OCI-LY7 (cell line): Measurements from ENCODE around the gene SP110. TPM values are rescaled to one million over a fixed set of nuclear protein-coding genes. Genes with fewer than 3 reads are reported as not detected.

Experiments
- BruUV-seq: library from RNA; stranded (reverse); fragments of 400-500 nt; replicated peaks from 2 replicates; lab custom pipeline; 2021; lab: Mats Ljungman, UMichigan
- CTCF ChIA-PET: fragments of 300-600 bp; sonication (Branson Sonifier 250); formaldehyde crosslinking; loops from one replicate; lab custom pipeline; 2022; ENCODE audit warnings: antibody characterized with exemption; ENCODE audit not compliant: unreplicated experiment; lab: Charles Lee
- POLR2A ChIA-PET: fragments of 300-600 bp; sonication (Branson Sonifier 250); formaldehyde crosslinking; loops from one replicate; lab custom pipeline; 2022; ENCODE audit warnings: antibody characterized with exemption; lab: Charles Lee
- DNase-seq: peaks from one replicate; pipeline ENCODE4 v3.0.0-alpha.2; 2015; ENCODE audit warnings: low spot score
- H2AFZ ChIP-seq: fragments of 200-600 bp; sonication (generic), shearing (Covaris generic); 2 replicates; pipeline ENCODE4 v1.6.1; 2014; ENCODE audit warnings: mild to moderate bottlenecking, antibody characterized with exemption, low read length, moderate library complexity
- H3K27ac ChIP-seq: fragments of 200-600 bp; sonication (generic); 2 replicates; pipeline ENCODE4 v1.5.1; 2014; ENCODE audit warnings: mixed run types, low read depth, mild to moderate bottlenecking, moderate library complexity, low read length, inconsistent platforms; ENCODE audit not compliant: poor library complexity, severe bottlenecking
- H3K36me3 ChIP-seq: fragments of 200-600 bp; sonication (generic); 2 replicates; pipeline ENCODE4 v1.6.1; 2014; ENCODE audit warnings: mild to moderate bottlenecking, antibody characterized with exemption, low read length, moderate library complexity, mixed read lengths; ENCODE audit not compliant: insufficient read depth
- H3K4me1 ChIP-seq: fragments of 200-600 bp; sonication (generic); 2 replicates; pipeline ENCODE4 v1.5.1; 2014; ENCODE audit warnings: mild to moderate bottlenecking, low read length; ENCODE audit not compliant: insufficient read depth, poor library complexity, severe bottlenecking
- H3K4me2 ChIP-seq: fragments of 200-600 bp; sonication (generic); 2 replicates; pipeline ENCODE4 v1.6.1; 2014; ENCODE audit warnings: mild to moderate bottlenecking, low read length
- H3K4me3 ChIP-seq: fragments of 200-600 bp; sonication (generic); 2 replicates; pipeline ENCODE4 v1.5.1; 2014; ENCODE audit warnings: mild to moderate bottlenecking, low read depth, low read length; ENCODE audit not compliant: poor library complexity, severe bottlenecking
- H3K79me2 ChIP-seq: fragments of 200-600 bp; sonication (generic); 2 replicates; pipeline ENCODE4 v1.6.1; 2016; ENCODE audit warnings: low read depth, mild to moderate bottlenecking, low read length, moderate library complexity, mixed read lengths; ENCODE audit not compliant: insufficient read depth
- H3K9me2 ChIP-seq: fragments of 200-600 bp; sonication (generic); 2 replicates; pipeline ENCODE4 v1.6.1; 2016; ENCODE audit warnings: mild to moderate bottlenecking, low read length, mixed read lengths; ENCODE audit not compliant: insufficient read depth
- H3K9me3 ChIP-seq: fragments of 200-600 bp; sonication (generic); 2 replicates; pipeline ENCODE4 v1.6.1; 2014; ENCODE audit warnings: mild to moderate bottlenecking, mixed run types, low read length, mixed read lengths
- H4K20me1 ChIP-seq: fragments of 200-600 bp; sonication (generic); 2 replicates; pipeline ENCODE4 v1.6.1; 2014; ENCODE audit warnings: mild to moderate bottlenecking, antibody characterized with exemption, low read length, moderate library complexity, mixed read lengths; ENCODE audit not compliant: insufficient read depth
- EZH2phosphoT487 ChIP-seq: fragments of 200-600 bp; sonication (generic); IDR thresholded peaks from 2 replicates; pipeline ENCODE4 v1.6.1; 2018; ENCODE audit warnings: low read depth, borderline replicate concordance, mild to moderate bottlenecking, mixed run types, antibody characterized with exemption, low read length, moderate library complexity, mixed read lengths
- intact Hi-C: fragments of 100-400 bp; cut with micrococcal nuclease; formaldehyde crosslinking; loops from one replicate; pipeline ENCODE4 v1.10.0; 2022; ENCODE audit not compliant: unreplicated experiment
- total RNA-seq, 2 experiments: library from RNA; depleted of rRNA in 1 of 2; stranded (reverse); fragments of >200 nt in 1 of 2; shearing (Covaris generic) in 1 of 2; gene quantifications; 2 replicates each; pipeline ENCODE4 v1.2.3, GENCODE V29; 2014 to 2022
- TF ChIP-seq, protein P1 (sequence below): fragments of 200-600 bp; sonication (generic); conservative IDR thresholded peaks from 2 replicates; pipeline ENCODE4 v1.5.1; 2014; ENCODE audit warnings: mild to moderate bottlenecking, antibody characterized with exemption, low read length, moderate library complexity, mixed read lengths

Gene SP110
- total RNA-seq, 2 experiments from 2014 or later: 9.3 to 15.7 TPM

DNA sequence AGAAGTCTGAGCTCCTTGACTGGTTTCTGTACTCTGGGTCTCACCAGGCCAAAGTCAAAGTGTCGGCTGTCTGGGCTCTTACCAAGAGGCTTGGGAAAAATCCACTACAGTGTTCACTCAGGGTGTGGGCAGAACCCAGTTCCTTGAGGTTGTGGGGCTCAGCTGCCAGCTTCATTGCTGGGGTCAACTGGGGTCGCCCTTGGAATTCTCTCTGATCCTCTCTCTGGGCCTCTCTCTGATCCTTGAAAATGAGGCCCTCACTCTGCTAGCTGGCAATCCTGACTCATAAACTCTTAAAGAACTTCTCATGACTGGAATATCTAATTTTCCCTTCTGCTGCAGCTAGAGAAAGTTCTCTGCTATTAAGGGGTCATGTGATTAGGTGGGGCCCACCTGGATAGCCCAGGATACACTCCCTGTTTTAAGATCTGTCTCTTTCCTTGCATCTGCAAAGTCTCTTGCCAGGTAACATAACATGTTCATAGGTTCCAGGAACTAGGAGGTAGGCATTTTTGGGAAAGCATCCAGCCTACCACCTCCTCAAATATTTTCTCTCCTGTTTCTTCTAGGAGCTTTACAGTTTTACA is 66.3 kb downstream of the SP110 start:
- no peak overlapping the region for H3K27ac ChIP-seq
- no peak for TF ChIP-seq EZH2phosphoT487
- TF ChIP-seq, protein P1, sequence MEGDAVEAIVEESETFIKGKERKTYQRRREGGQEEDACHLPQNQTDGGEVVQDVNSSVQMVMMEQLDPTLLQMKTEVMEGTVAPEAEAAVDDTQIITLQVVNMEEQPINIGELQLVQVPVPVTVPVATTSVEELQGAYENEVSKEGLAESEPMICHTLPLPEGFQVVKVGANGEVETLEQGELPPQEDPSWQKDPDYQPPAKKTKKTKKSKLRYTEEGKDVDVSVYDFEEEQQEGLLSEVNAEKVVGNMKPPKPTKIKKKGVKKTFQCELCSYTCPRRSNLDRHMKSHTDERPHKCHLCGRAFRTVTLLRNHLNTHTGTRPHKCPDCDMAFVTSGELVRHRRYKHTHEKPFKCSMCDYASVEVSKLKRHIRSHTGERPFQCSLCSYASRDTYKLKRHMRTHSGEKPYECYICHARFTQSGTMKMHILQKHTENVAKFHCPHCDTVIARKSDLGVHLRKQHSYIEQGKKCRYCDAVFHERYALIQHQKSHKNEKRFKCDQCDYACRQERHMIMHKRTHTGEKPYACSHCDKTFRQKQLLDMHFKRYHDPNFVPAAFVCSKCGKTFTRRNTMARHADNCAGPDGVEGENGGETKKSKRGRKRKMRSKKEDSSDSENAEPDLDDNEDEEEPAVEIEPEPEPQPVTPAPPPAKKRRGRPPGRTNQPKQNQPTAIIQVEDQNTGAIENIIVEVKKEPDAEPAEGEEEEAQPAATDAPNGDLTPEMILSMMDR: no peak
- ChIA-PET CTCF (no interaction called here), POLR2A (interaction anchor here (0.7 to 1.1 kb wide), 2 partner anchors 51 to 174 kb away, joined by 3 read pairs; partner anchors contain the start of gene SP140L)
- no TSS peak for BruUV-seq
- no peaks in the 10 kb centered on the region for H3K9me3 ChIP-seq
- no peaks in the 10 kb centered on the region for H3K79me2 ChIP-seq
- no peaks in the 10 kb centered on the region for H3K9me2 ChIP-seq
- DNase-seq: no peak
- H3K4me2 ChIP-seq: no peak overlapping the region
- intact Hi-C loops: no loop called here
- H3K4me1 ChIP-seq: no peaks in the 10 kb centered on the region
- no peaks in the 10 kb centered on the region for H3K36me3 ChIP-seq
- no peaks in the 10 kb centered on the region for H4K20me1 ChIP-seq
- no peak overlapping the region for H3K4me3 ChIP-seq
- no peak overlapping the region for H2AFZ ChIP-seq

DNA sequence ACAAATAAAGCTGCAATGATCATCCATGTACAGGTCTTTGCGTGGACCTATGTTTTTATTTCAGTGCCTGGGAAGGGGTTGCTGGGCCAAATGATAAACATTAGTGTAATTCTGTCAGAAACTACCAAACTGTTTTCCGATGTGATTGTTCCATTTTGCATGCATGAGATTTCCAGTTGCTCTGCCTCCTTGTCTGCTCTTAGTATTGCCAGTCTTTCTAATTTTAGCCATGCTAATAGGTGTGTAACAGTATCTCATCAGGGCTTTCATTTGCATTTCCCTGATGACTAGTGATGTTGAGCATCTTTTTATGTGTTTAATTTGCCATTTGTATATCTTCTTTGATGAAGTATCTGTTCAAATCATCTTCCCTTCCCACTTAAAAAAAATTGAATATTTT is 67.5 kb downstream of the SP110 start:
- Histone ChIP-seq H4K20me1 (no peaks in the 10 kb centered on the region), H3K36me3 (no peaks in the 10 kb centered on the region), H2AFZ (no peak overlapping the region), H3K9me2 (no peaks in the 10 kb centered on the region), H3K4me3 (no peak overlapping the region), H3K9me3 (no peaks in the 10 kb centered on the region), H3K4me1 (no peaks in the 10 kb centered on the region), H3K27ac (no peak overlapping the region), H3K4me2 (no peak overlapping the region), H3K79me2 (no peaks in the 10 kb centered on the region)
- no peak for TF ChIP-seq EZH2phosphoT487
- intact Hi-C loops: no loop called here
- ChIA-PET CTCF (no interaction called here), POLR2A (interaction anchor here (0.5 kb wide), 1 partner anchor 101 kb away, joined by 3 read pairs; no protein-coding TSS in a partner anchor)
- BruUV-seq: no TSS peak
- no peak for DNase-seq

DNA sequence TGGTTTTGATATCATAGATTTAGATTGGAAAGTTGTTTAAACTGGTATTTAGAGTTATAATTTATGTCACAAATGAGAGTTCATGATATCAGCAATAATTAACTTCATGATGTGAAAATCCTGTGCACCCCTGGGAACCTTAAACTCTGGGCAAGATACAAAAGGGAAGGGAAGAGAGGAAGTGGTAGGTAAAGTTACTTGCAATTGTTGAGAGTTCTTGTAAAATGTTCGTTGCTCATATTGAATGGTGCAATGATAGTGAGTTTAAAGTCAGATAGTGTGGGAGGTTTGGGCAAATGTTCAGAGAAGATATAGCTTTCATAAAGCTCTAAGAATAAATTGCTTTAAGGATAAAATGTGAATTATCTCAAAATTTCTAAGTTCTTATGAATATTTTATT is 75.4 kb downstream of the SP110 start:
- ChIA-PET POLR2A (interaction anchor here (1.2 kb wide), 1 partner anchor 245 kb away, joined by 6 read pairs; no protein-coding TSS in a partner anchor), CTCF (no interaction called here)
- H2AFZ ChIP-seq: no peak overlapping the region
- TF ChIP-seq EZH2phosphoT487: no peak
- TF ChIP-seq, protein P1: no peak
- H3K36me3 ChIP-seq: no peaks in the 10 kb centered on the region
- no peaks in the 10 kb centered on the region for H3K79me2 ChIP-seq
- intact Hi-C loops: loop anchor here (10.0 kb wide), 1 partner anchor 360 kb away; no protein-coding TSS in a partner anchor
- BruUV-seq: no TSS peak
- no peak overlapping the region for H3K27ac ChIP-seq
- H3K4me1 ChIP-seq: no peaks in the 10 kb centered on the region
- DNase-seq: no peak
- H3K9me2 ChIP-seq: no peaks in the 10 kb centered on the region
- H4K20me1 ChIP-seq: no peaks in the 10 kb centered on the region
- H3K4me3 ChIP-seq: no peak overlapping the region
- no peaks in the 10 kb centered on the region for H3K9me3 ChIP-seq
- no peak overlapping the region for H3K4me2 ChIP-seq
